Measurements from ENCODE around the gene NCAPG2.

GRCh38 chr7:158583143-158583542 lies 121.5 kb downstream of the NCAPG2 start:
- TF ChIP-seq FOXM1 (IDR thresholded peaks at IDR 0.05; ENCODE audit: low read depth) (no peak), CTCF (IDR thresholded peaks at IDR 0.05) (no peak), MAX (IDR thresholded peaks at IDR 0.05; ENCODE audit: low read depth) (no peak)

All from SK-N-SH (cell line).